ENCODE results near the gene CD40. TPM values are rescaled to one million over a fixed set of nuclear protein-coding genes. Genes with fewer than 3 reads are reported as not detected.

The CD40 gene
- polyA plus RNA-seq, 3 donors = 5.8 to 6.5 (median 5.9) TPM

DNA sequence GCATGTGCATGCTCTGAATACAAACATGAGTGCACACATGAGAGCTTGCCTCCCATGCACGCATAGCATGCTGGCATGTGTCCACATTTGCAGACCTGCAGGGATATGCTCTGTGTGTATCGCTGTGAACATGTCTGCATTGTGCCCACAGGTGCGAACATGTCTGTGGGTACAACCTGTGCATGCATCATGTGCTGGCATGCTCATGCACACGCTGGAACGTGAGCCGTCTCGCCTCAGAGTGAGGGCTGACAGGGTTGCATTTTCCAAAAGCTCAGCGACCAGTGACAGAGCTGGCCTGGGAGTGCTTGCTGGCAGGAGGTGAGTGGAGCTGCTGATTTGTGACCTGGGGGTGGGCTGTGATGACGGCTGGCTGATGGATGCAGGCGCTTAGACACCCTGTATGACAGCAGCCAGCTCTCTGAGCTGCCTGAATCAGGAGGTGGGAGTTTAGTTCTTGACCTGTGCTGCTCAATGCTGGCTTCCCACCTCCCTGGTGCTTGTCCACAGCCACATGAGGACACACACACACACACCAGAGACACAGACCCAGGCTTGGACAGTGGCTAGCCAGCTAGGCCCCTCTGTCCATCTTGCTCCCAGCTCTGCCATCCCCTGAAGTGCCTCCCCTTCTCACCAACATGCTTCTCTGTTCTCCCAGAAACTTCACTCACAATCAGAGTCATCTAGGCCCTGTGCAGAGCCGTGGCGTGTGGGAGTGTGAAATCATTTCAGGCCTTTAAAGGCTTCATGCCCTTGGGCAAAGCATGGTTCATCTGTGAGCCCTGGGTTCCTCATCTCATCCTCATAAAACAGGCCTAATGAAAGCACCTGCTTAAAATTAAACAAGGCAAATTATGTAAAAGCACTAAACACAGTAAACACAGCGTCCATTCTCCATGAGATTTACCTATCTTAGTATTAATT, 51.4 kb downstream of the CD40 start:
- DNase-seq (ENCODE audit: low read depth in 3 of 3, low spot score in 2 of 3) = no peak

DNA sequence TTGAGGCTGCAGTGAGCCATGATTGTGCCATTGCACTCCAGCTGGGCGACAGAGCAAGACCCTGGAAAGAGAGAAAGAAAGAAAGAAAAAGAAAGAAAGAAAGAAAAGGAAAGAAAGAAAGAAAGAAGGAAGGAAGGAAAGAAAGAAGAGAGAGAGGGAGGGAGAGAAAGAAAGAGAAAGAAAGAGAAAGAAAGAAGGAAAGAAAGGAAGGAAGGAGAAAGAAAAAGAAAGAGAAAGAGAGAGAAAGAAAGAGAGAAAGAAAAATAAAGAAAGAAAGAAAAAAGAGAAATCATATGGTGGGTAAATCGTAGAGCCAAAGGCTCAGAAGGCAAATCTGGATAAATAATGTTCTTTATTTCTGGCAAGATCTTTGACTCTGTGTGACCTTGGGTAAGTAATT, 53.4 kb downstream of the CD40 start:
- DNase-seq (ENCODE audit: low read depth in 3 of 3, low spot score in 2 of 3) = no peak

DNA sequence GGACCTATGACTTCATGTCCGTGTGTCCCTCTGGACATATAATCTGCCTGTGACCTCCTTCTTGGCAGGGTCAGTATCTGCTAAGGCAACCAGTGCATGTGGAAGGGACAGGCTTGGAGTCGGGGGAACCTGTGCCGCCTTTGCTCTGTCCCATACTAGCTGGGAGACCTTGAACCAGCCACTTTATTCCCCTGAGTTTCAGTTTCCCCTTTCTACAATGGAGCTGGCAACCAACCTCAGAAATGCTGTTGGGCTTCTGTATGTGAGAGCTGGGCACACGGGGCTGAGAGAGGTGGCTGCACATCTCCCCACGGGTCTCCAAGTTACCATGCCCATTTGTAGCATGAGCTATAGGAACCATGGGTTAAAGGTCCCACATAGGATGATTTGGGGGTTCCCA, 53.8 kb downstream of the CD40 start:
- DNase-seq (ENCODE audit: low read depth in 3 of 3, low spot score in 2 of 3) = no peak

DNA sequence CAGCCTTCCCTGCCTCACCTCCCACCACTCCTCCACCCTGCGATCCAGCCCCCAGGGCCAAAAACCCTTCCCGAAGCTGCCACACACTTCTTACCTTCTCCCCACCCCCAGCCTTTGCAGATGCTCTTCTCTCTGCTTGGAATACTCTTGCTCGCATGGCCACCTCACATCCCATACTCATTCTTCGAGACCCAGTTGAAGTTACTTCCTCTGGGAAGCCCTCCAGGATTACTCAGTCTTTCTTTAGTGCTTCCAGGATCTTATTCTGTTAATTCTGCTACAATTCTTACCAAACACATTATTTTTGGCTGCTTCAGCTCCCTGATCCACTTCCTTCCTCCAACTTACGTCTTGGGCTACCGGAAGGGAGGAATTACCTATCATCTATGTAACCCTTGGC, 54.3 kb downstream of the CD40 start:
- DNase-seq (ENCODE audit: low read depth in 3 of 3, low spot score in 2 of 3) = no peak

DNA sequence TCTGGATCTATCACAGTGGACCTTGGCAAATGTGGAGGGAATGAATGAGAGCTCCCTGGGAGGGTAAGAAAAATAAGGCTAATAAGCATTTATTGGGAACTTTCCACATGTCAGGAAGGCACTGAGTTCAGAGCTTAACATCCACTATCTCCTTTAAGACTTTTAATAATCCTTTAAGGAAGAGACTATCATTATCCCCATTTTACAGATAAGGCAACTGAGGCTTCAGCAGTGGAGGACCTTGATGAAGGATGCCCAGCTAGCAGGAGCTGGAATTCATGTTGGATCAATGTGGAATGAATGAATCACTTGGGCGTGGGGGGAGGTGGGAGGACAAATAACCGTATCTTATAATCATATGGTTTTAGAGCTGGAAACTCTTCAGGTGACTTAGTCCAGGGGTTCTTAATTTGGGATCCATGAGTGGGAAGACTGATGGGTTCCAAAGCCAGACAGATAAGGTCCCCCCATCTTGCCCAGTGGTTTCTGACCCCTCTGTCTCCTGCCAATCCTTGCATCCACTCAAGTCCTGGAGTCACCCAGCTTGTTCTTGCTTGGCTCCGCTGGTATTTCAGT, 54.9 kb downstream of the CD40 start:
- DNase-seq (ENCODE audit: low read depth in 3 of 3, low spot score in 2 of 3) = no peak

DNA sequence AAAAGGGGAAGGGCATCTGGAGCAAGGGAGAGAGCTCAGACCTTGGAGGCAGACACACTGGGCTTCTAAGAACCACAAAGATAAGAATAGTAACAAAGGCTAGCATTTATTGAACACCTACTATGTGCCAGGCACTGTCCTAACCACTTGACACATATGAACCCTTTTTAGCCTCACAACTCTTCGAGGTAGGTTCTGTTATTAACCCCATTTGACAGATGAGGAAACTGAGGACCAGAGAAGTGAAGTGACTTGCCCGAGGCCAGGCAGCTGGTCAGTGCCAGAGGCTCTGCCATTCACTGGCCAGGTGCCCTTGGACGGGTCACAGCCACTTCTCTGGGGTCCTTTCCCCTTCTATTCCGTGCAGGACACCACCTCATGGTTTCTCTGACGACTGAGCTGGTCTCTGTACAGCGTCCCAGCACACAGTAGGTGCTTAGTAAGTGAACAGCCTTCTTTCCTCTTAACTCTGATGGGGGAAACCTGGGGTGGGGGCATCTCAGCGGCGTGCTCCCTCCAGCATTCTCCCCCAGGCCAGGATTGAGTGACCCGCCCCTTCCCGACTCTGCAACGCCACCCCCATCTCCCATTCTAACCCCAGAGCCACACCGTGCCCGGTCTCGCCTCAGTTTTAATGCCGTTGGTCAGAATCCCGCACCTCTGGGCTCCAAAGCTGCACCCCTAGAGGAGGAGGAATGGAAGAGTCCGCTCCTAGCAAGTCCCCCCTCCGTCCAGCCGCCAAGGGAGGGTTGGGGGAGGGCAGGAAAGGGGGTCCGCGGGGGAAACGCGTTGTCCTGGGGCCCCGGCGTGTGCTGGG, 55.7 kb downstream of the CD40 start:
- no peak for DNase-seq (ENCODE audit: low read depth in 3 of 3, low spot score in 2 of 3)

DNA sequence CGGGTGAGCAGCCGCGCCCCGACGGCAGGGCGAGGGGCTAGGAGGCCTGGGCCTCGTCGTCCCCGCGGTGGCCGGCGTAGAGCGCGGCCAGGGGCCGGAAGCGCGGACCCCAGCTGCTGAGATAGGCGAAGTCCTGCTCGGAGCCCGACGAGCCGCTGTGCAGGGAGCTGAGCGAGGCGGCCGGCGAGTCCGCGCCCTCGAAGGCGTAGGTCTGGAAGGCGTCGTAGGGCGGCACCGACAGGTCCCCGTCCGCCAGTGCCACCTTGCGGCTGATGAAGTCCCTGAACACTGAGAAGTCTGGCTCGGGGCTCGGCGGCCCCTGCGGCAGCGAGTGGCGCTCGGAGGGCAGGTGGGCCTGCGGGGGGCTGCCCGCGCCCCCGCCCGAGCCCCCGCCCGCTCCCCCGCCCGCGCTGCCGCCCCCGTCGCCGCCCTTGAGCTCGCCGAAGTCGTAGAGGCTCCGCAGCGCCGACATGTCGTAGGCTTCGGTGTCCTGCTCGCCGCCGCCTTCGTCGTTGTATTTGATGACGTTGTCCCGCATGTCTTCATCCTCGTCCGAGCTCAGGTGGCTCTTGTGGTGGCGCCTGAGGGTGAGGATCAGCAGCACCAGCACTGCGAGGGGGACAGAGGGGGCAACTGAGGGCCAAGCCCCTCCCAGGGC, 56.5 kb downstream of the CD40 start:
- DNase-seq (ENCODE audit: low read depth in 3 of 3, low spot score in 2 of 3) = peak; percentile 23 to 53 (median 25)

DNA sequence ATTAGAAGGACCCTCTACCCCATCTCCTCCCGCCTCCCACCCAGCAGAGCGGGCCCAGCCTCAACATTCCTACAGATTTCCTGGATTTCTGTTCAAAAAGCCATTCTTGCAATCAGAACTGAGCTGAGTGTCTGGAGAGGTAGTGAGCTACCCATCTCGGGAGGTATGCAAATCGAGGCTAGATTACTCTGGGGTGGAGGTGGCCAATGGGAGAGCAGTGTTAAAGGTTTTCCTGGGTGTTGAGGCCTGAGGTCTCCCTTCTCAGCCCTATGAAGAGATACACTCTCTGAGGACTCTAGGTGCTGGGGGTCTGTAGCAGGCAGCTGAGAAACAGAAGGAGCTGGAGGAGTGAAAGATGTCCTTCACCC, 57.0 kb downstream of the CD40 start:
- DNase-seq (ENCODE audit: low read depth in 3 of 3, low spot score in 2 of 3) = no peak

DNA sequence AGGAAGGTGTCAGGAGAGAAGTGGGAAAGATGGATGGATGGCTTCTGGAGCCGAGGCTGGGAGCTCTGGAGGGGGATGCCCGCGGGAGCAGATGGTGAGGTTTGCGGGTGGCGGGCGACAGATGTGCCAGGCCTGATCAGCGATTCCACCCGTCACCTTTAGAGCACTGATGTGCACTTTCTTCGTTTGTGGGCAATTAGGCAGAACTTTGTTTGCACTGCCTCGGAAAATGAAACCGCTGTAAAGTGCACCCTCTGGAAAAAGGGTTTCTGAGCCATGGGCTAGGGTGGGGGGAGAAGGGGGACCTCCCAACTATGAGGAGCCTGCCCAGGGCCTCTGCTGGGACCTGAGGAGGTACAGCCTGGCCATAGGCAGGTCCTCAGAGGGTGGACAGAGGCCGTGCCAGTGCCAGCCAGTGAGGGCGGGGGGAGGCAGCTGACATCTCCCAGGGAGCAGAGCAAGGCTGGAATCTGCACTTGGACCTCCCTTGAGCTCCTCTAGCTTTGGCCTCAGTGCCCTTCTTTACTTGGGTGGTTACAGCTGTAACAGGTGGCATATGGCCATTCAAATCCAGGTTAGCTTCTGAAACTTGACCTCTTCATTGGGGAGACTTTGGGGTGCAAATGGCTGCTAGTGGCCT, 58.7 kb downstream of the CD40 start:
- no peak for DNase-seq (ENCODE audit: low read depth in 3 of 3, low spot score in 2 of 3)

DNA sequence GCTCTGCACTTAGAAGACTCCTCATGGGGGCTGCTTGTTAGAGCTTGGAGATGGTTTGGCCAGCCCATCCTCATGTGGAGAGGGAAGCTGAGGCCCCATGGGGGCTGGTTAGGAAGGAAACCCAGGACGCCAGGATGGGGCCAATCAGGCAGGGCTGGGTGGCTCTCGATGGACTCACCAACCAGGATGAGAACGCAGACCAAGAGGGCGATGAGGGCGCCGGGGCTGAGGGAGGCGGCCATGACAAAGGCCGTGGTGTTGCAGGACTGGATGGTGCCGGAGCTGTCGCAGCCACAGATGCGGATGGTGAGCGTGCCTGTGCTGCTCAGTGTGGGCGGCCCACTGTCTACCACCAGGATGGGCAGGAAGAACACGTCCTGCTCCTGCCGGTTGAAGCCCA, 59.7 kb downstream of the CD40 start:
- no peak for DNase-seq (ENCODE audit: low read depth in 3 of 3, low spot score in 2 of 3)

DNA sequence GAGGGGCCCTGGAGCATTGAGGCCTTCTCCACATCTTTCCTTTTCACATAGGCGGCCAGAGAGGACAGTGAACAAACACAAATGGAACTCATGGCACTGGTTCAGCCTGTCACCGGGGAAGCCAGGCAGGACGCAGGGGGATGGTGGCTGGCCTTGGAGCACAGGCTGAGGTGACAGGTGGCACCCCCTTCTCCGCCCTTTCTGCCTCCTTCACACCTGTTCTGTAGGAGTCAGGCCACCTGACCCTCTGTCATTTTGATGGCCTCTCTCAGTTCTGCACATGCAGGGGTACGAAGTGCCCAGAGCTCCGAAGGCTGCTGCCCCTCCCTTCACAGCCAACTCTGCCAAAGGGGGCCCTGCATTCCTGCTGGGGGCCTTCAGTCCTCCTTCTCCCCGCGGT, 60.8 kb downstream of the CD40 start:
- DNase-seq (ENCODE audit: low read depth in 3 of 3, low spot score in 2 of 3) = no peak

Other genes starting within 250 kb of the CD40 start
- 10 to 100 TPM; 13.4 to 16.0 (median 14.8) TPM for gene ZSWIM1, start 237.1 kb upstream of the CD40 start, polyA plus RNA-seq (ENCODE audit: insufficient read length in 3 of 3)
- 1 to 10 TPM; 2.0 to 3.2 (median 3.0) TPM for gene SPATA25, start 230.7 kb upstream of the CD40 start, polyA plus RNA-seq (ENCODE audit: insufficient read length in 3 of 3)
- 1 to 10 TPM; 4.3 to 6.0 (median 5.5) TPM for gene NEURL2, start 227.1 kb upstream of the CD40 start, polyA plus RNA-seq (ENCODE audit: insufficient read length in 3 of 3)
- 100 to 1,000 TPM; 116 to 134 (median 118) TPM for gene CTSA, start 227.0 kb upstream of the CD40 start, polyA plus RNA-seq (ENCODE audit: insufficient read length in 3 of 3)
- 100 to 1,000 TPM; 129 to 133 (median 131) TPM for gene PLTP, start 206.2 kb upstream of the CD40 start, polyA plus RNA-seq (ENCODE audit: insufficient read length in 3 of 3)
- gene PCIF1, start 183.6 kb upstream of the CD40 start, polyA plus RNA-seq (ENCODE audit: insufficient read length in 3 of 3) = 10 to 100 TPM; 41.3 to 47.1 (median 45.2) TPM
- gene ZNF335, start 146.1 kb upstream of the CD40 start, polyA plus RNA-seq (ENCODE audit: insufficient read length in 3 of 3) = 10 to 100 TPM; 10.2 to 10.9 (median 10.5) TPM
- under 1 TPM; 0.31 to 0.57 (median 0.54) TPM for gene MMP9, start 109.4 kb upstream of the CD40 start, polyA plus RNA-seq (ENCODE audit: insufficient read length in 3 of 3)
- gene SLC12A5, start 89.1 kb upstream of the CD40 start, polyA plus RNA-seq (ENCODE audit: insufficient read length in 3 of 3) = 1 to 10 TPM; 1.0 to 1.8 (median 1.2) TPM
- gene NCOA5, start 28.4 kb upstream of the CD40 start, polyA plus RNA-seq (ENCODE audit: insufficient read length in 3 of 3) = 10 to 100 TPM; 55.1 to 57.7 (median 57.0) TPM
- gene CDH22, start 190.2 kb downstream of the CD40 start, polyA plus RNA-seq (ENCODE audit: insufficient read length in 3 of 3) = not detected

All from right renal cortex interstitium (tissue), 3 donors.